Upper lobe of left lung (tissue), 4 donors: ENCODE data around the gene EIF1.

Experiments
- EP300 ChIP-seq, 4 donors: sonication (generic); formaldehyde crosslinking; IDR thresholded peaks; one replicate each; pipeline ENCODE4 v1.5.1; 2017; ENCODE audit warnings: antibody characterized with exemption in 4 of 4, control low read depth in 2 of 4
- POLR2A ChIP-seq, 4 donors: fragments of 450-650 bp; IDR thresholded peaks; one replicate each; pipeline ENCODE4 v1.5.1; 2016 to 2017; ENCODE audit warnings: antibody characterized with exemption in 4 of 4, mild to moderate bottlenecking in 2 of 4
- POLR2AphosphoS5 ChIP-seq, 2 donors: sonication (generic); formaldehyde crosslinking; IDR thresholded peaks; one replicate each; pipeline ENCODE4 v1.5.1; 2017; ENCODE audit warnings: antibody characterized with exemption in 2 of 2
- TF ChIP-seq, protein P1 (sequence below), 6 experiments: fragments of 450-650 bp in 4 of 6; fragments of 200-600 bp in 2 of 6; sonication (generic) in 2 of 6; IDR thresholded peaks; one replicate each; pipeline ENCODE4 v1.5.1; 2016 to 2019; ENCODE audit warnings: antibody characterized with exemption in 6 of 6

GRCh38 chr17:41718287-41718645 lies 29.6 kb downstream of the EIF1 start:
- TF ChIP-seq, protein P1, sequence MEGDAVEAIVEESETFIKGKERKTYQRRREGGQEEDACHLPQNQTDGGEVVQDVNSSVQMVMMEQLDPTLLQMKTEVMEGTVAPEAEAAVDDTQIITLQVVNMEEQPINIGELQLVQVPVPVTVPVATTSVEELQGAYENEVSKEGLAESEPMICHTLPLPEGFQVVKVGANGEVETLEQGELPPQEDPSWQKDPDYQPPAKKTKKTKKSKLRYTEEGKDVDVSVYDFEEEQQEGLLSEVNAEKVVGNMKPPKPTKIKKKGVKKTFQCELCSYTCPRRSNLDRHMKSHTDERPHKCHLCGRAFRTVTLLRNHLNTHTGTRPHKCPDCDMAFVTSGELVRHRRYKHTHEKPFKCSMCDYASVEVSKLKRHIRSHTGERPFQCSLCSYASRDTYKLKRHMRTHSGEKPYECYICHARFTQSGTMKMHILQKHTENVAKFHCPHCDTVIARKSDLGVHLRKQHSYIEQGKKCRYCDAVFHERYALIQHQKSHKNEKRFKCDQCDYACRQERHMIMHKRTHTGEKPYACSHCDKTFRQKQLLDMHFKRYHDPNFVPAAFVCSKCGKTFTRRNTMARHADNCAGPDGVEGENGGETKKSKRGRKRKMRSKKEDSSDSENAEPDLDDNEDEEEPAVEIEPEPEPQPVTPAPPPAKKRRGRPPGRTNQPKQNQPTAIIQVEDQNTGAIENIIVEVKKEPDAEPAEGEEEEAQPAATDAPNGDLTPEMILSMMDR (IDR thresholded peaks at IDR 0.05): no peak
- TF ChIP-seq EP300 (IDR thresholded peaks at IDR 0.05) (no peak), POLR2A (IDR thresholded peaks at IDR 0.05) (no peak), POLR2AphosphoS5 (IDR thresholded peaks at IDR 0.05) (no peak)
